ENCODE measurements around the gene MYBPC2.
A peak's percentile ranks its signal among the peaks of the same experiment; 100 is the strongest.
"Not testable (repeated sequence)": the region's sequence is repeated elsewhere in the genome, so short reads cannot be mapped to it uniquely, and the experiment has no call there.

The MYBPC2 gene

GRCh38 chr19:50432221-50433028, at the start of gene MYBPC2:
Gene MYBPC2, plus strand, starts transcription at chr19:50432892. Its CDS starts 62 bp downstream, at chr19:50432954.
- peak; percentile 18 for DNase-seq

- no peak for DNase-seq
Measured at GRCh38 chr19:50383001-50383851, 49.5 kb upstream of the MYBPC2 start.

- peak; percentile 99 for DNase-seq
Measured at GRCh38 chr19:50383852-50384684, 48.6 kb upstream of the MYBPC2 start, which contains the start of gene POLD1. Gene POLD1, plus strand, starts transcription at chr19:50384347. Its CDS starts 14,505 bp downstream, at chr19:50398852.

- DNase-seq, result peak; percentile 25
Measured at GRCh38 chr19:50384685-50385535, 47.8 kb upstream of the MYBPC2 start.

- no peak for DNase-seq
Measured at GRCh38 chr19:50387176-50387867, 45.4 kb upstream of the MYBPC2 start.

GRCh38 chr19:50387868-50388245, 44.8 kb upstream of the MYBPC2 start:
- no peak for DNase-seq

GRCh38 chr19:50390295-50390694, 42.4 kb upstream of the MYBPC2 start:
- not testable (repeated sequence) for DNase-seq

- not testable (repeated sequence) for DNase-seq
Measured at GRCh38 chr19:50390952-50391351, 41.7 kb upstream of the MYBPC2 start.

GRCh38 chr19:50392759-50393158, 39.9 kb upstream of the MYBPC2 start:
- DNase-seq, result no peak

- DNase-seq, result no peak
Measured at GRCh38 chr19:50393589-50393988, 39.1 kb upstream of the MYBPC2 start.

- no peak for DNase-seq
Measured at GRCh38 chr19:50394017-50394416, 38.7 kb upstream of the MYBPC2 start.

GRCh38 chr19:50398675-50399367, 33.9 kb upstream of the MYBPC2 start:
- DNase-seq, result no peak

- DNase-seq, result no peak
Measured at GRCh38 chr19:50399368-50399745, 33.3 kb upstream of the MYBPC2 start.

GRCh38 chr19:50401605-50402450, 30.9 kb upstream of the MYBPC2 start:
- DNase-seq, result no peak

- DNase-seq, result no peak
Measured at GRCh38 chr19:50402544-50403301, 30.0 kb upstream of the MYBPC2 start.

- no peak for DNase-seq
Measured at GRCh38 chr19:50406156-50406820, 26.4 kb upstream of the MYBPC2 start.

- no peak for DNase-seq
Measured at GRCh38 chr19:50406829-50407228, 25.9 kb upstream of the MYBPC2 start.

- no peak for DNase-seq
Measured at GRCh38 chr19:50409347-50409746, 23.3 kb upstream of the MYBPC2 start.

Data from NCI-H1105 treated with DMSO at 0.1 percent for 48 hours (cell line).